OCI-LY1 (cell line): Measurements from ENCODE around the gene RAI14.

Source experiments
- EZH2 ChIP-seq: fragments of 200-600 bp; sonication (generic), shearing (Covaris generic); IDR thresholded peaks from 2 replicates; pipeline ENCODE4 v1.8.0; 2017; ENCODE audit warnings: borderline replicate concordance, mixed run types, mild to moderate bottlenecking, antibody characterized with exemption, low read length, moderate library complexity, mixed read lengths
- TF ChIP-seq, protein P1 (sequence below): fragments of 200-600 bp; sonication (generic), shearing (Covaris generic); IDR thresholded peaks from 2 replicates; pipeline ENCODE4 v1.5.1; 2017; ENCODE audit warnings: mild to moderate bottlenecking, antibody characterized with exemption, low read length, moderate library complexity, mixed read lengths

- TF ChIP-seq, protein P1, sequence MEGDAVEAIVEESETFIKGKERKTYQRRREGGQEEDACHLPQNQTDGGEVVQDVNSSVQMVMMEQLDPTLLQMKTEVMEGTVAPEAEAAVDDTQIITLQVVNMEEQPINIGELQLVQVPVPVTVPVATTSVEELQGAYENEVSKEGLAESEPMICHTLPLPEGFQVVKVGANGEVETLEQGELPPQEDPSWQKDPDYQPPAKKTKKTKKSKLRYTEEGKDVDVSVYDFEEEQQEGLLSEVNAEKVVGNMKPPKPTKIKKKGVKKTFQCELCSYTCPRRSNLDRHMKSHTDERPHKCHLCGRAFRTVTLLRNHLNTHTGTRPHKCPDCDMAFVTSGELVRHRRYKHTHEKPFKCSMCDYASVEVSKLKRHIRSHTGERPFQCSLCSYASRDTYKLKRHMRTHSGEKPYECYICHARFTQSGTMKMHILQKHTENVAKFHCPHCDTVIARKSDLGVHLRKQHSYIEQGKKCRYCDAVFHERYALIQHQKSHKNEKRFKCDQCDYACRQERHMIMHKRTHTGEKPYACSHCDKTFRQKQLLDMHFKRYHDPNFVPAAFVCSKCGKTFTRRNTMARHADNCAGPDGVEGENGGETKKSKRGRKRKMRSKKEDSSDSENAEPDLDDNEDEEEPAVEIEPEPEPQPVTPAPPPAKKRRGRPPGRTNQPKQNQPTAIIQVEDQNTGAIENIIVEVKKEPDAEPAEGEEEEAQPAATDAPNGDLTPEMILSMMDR = no peak
- TF ChIP-seq EZH2 = no peak
These were observed 133.5 kb downstream of the RAI14 start for GRCh38 chr5:34789639-34790038.
